H1 (cell line): ENCODE measurements around the gene RTEL1. TPM values are rescaled to one million over a fixed set of nuclear protein-coding genes. Genes with fewer than 3 reads are reported as not detected.

Experiments used
- CTCF ChIA-PET: fragments of 300-600 bp; sonication (Branson Sonifier 250); formaldehyde crosslinking; loops from one replicate; lab custom pipeline; 2021; ENCODE audit not compliant: partially characterized antibody; lab: Charles Lee
- POLR2A ChIA-PET: fragments of 300-600 bp; sonication (Branson Sonifier 250); formaldehyde crosslinking; loops from one replicate; lab custom pipeline; 2021; ENCODE audit warnings: inconsistent platforms; ENCODE audit not compliant: partially characterized antibody; lab: Charles Lee
- DNase-seq, 2 experiments: peaks; one replicate each; pipeline versions ENCODE4 v3.0.0 to v3.0.0-alpha.2; 2010 to 2022; ENCODE audit warnings: low spot score in 2 of 2, low read depth in 1 of 2, mixed read lengths in 1 of 2
- FAIRE-seq: peaks from 2 replicates; lab custom pipeline; 2011; peaks lifted over from hg19 to GRCh38; lab: Jason Lieb, UNC
- H2AFZ ChIP-seq: 2 replicates; pipeline ENCODE4 v1.8.1; 2012; ENCODE audit warnings: low read length, inconsistent platforms
- H2AK5ac ChIP-seq: 2 replicates; pipeline ENCODE4 v1.6.1; 2013; ENCODE audit warnings: low read depth, low read length
- H2BK120ac ChIP-seq: replicated peaks from 2 replicates; pipeline ENCODE3; 2013; ENCODE audit warnings: low read depth, low read length, inconsistent platforms
- H2BK12ac ChIP-seq: 2 replicates; pipeline ENCODE4 v1.6.1; 2013; ENCODE audit warnings: low read depth, low read length
- H2BK15ac ChIP-seq: 2 replicates; pipeline ENCODE4 v1.6.1; 2013; ENCODE audit warnings: low read length
- H2BK20ac ChIP-seq: 2 replicates; pipeline ENCODE4 v1.6.1; 2013; ENCODE audit warnings: low read length
- H2BK5ac ChIP-seq: 2 replicates; pipeline ENCODE4 v1.6.1; 2013; ENCODE audit warnings: low read depth, low read length
- H3K14ac ChIP-seq: 2 replicates; pipeline ENCODE4 v1.6.1; 2013; ENCODE audit warnings: inconsistent platforms; ENCODE audit not compliant: insufficient read length
- H3K18ac ChIP-seq: 2 replicates; pipeline ENCODE4 v1.6.1; 2013; ENCODE audit warnings: low read length; ENCODE audit errors: extremely low read depth
- H3K23ac ChIP-seq: 2 replicates; pipeline ENCODE4 v1.6.1; 2013; ENCODE audit warnings: inconsistent platforms; ENCODE audit not compliant: insufficient read length
- H3K23me2 ChIP-seq: 2 replicates; pipeline ENCODE4 v1.6.1; 2013; ENCODE audit warnings: low read depth, low read length
- H3K27ac ChIP-seq: 2 replicates; pipeline ENCODE4 v1.6.1; 2011; ENCODE audit warnings: low read depth, low read length, inconsistent platforms
- H3K27me3 ChIP-seq, 4 experiments: replicated peaks in 1 of 4; 1 replicate in 1 of 4; 2 replicates in 3 of 4; pipeline versions ENCODE4 v1.6.1 to v1.8.1; 2011 to 2013; ENCODE audit warnings: low read length in 3 of 4, mild to moderate bottlenecking in 3 of 4, inconsistent platforms in 2 of 4, mixed read lengths in 2 of 4, moderate library complexity in 1 of 4; ENCODE audit not compliant: control insufficient read depth in 3 of 4, insufficient read depth in 3 of 4; ENCODE audit errors: extremely low read depth in 1 of 4
- H3K36me3 ChIP-seq, 4 experiments: 2 replicates each; pipeline versions ENCODE4 v1.6.1 to v1.8.1; 2011 to 2013; ENCODE audit warnings: mild to moderate bottlenecking in 4 of 4, low read length in 3 of 4, moderate library complexity in 2 of 4, control low read depth in 1 of 4, inconsistent platforms in 1 of 4; ENCODE audit not compliant: insufficient read depth in 4 of 4, control insufficient read depth in 2 of 4
- H3K4ac ChIP-seq: replicated peaks from 2 replicates; pipeline ENCODE3; 2013; ENCODE audit warnings: low read length, low read depth, mixed read lengths, inconsistent platforms; ENCODE audit not compliant: insufficient read length
- H3K4me1 ChIP-seq, 4 experiments: replicated peaks in 1 of 4; 1 replicate in 1 of 4; 2 replicates in 3 of 4; pipeline versions ENCODE4 v1.6.1 to v1.8.1; 2011 to 2013; ENCODE audit warnings: low read length in 3 of 4, inconsistent platforms in 2 of 4, mixed read lengths in 1 of 4; ENCODE audit not compliant: insufficient read depth in 4 of 4, control insufficient read depth in 3 of 4
- H3K4me2 ChIP-seq, 2 experiments: 2 replicates each; pipeline versions ENCODE4 v1.6.1 to v1.8.1; 2011 to 2013; ENCODE audit warnings: low read depth in 2 of 2, low read length in 2 of 2, control low read depth in 1 of 2, inconsistent platforms in 1 of 2, mild to moderate bottlenecking in 1 of 2; ENCODE audit not compliant: insufficient read depth in 1 of 2
- H3K4me3 ChIP-seq, 4 experiments: fragments of 200-600, 300-600 bp in 1 of 4; sonication (generic), shearing (Covaris generic), sonication (Bioruptor Twin) in 1 of 4; 2 replicates each; pipeline versions ENCODE4 v1.5.1 to v1.8.1; 2011 to 2016; ENCODE audit warnings: low read length in 4 of 4, low read depth in 3 of 4, control low read depth in 2 of 4, inconsistent platforms in 2 of 4, mild to moderate bottlenecking in 2 of 4, mixed read lengths in 1 of 4, moderate library complexity in 1 of 4; ENCODE audit not compliant: insufficient read depth in 2 of 4; ENCODE audit errors: extremely low read depth in 1 of 4
- H3K56ac ChIP-seq: replicated peaks from 2 replicates; pipeline ENCODE3; 2013; ENCODE audit warnings: low read depth, mild to moderate bottlenecking, mixed read lengths, low read length, inconsistent platforms; ENCODE audit not compliant: insufficient read length
- H3K79me1 ChIP-seq: 2 replicates; pipeline ENCODE4 v1.6.1; 2013; ENCODE audit warnings: low read depth, low read length, control low read depth
- H3K79me2 ChIP-seq, 2 experiments: 2 replicates each; pipeline versions ENCODE4 v1.6.1 to v1.8.1; 2012 to 2013; ENCODE audit warnings: low read length in 2 of 2, mild to moderate bottlenecking in 2 of 2, inconsistent platforms in 1 of 2; ENCODE audit not compliant: insufficient read depth in 2 of 2, control insufficient read depth in 1 of 2
- H3K9ac ChIP-seq, 4 experiments: replicated peaks in 1 of 4; 1 replicate in 1 of 4; 2 replicates in 3 of 4; pipeline versions ENCODE4 v1.6.1 to v1.8.1; 2011 to 2013; ENCODE audit warnings: low read depth in 3 of 4, low read length in 3 of 4, control low read depth in 2 of 4, mild to moderate bottlenecking in 2 of 4, moderate library complexity in 2 of 4, inconsistent platforms in 1 of 4; ENCODE audit errors: extremely low read depth in 1 of 4
- H3K9me3 ChIP-seq, 2 experiments: 2 replicates each; pipeline versions ENCODE4 v1.6.1 to v1.8.1; 2012 to 2013; ENCODE audit warnings: mild to moderate bottlenecking in 2 of 2, moderate library complexity in 2 of 2, control low read depth in 1 of 2, inconsistent platforms in 1 of 2, low read depth in 1 of 2, low read length in 1 of 2, mixed read lengths in 1 of 2; ENCODE audit not compliant: insufficient read depth in 2 of 2
- H4K20me1 ChIP-seq, 2 experiments: replicated peaks in 1 of 2; 2 replicates each; pipeline versions ENCODE3 to v1.8.1; 2011 to 2013; ENCODE audit warnings: inconsistent platforms in 2 of 2, low read length in 2 of 2, mild to moderate bottlenecking in 1 of 2; ENCODE audit not compliant: insufficient read depth in 2 of 2, control insufficient read depth in 1 of 2
- H4K5ac ChIP-seq: 2 replicates; pipeline ENCODE4 v1.6.1; 2013; ENCODE audit warnings: low read length, low read depth, mixed read lengths, inconsistent platforms; ENCODE audit not compliant: insufficient read length
- H4K8ac ChIP-seq: 2 replicates; pipeline ENCODE4 v1.8.0; 2013; ENCODE audit warnings: mild to moderate bottlenecking, moderate library complexity, low read length, inconsistent platforms; ENCODE audit not compliant: insufficient read depth; ENCODE audit errors: extremely low read depth
- H4K91ac ChIP-seq: replicated peaks from 2 replicates; pipeline ENCODE3; 2013; ENCODE audit warnings: low read length, mixed read lengths, inconsistent platforms; ENCODE audit not compliant: insufficient read length
- CTBP2 ChIP-seq: IDR thresholded peaks from 2 replicates; pipeline ENCODE4 v1.7.0; 2011; ENCODE audit warnings: borderline replicate concordance, mild to moderate bottlenecking, moderate library complexity, mixed read lengths, low read length; ENCODE audit not compliant: insufficient read depth, insufficient read length
- POU5F1 ChIP-seq: IDR thresholded peaks from 2 replicates; pipeline ENCODE4 v1.6.1; 2011; ENCODE audit warnings: low read depth, mild to moderate bottlenecking, low read length, moderate library complexity
- RBBP5 ChIP-seq: IDR thresholded peaks from 2 replicates; pipeline ENCODE4 v1.7.1; 2012; ENCODE audit warnings: low read depth, mild to moderate bottlenecking, inconsistent platforms, low read length, moderate library complexity, borderline replicate concordance
- SRF ChIP-seq: IDR thresholded peaks from 2 replicates; pipeline ENCODE4 v1.6.1; 2011; ENCODE audit warnings: mild to moderate bottlenecking, low read depth, low read length, moderate library complexity
- TEAD4 ChIP-seq: IDR thresholded peaks from 2 replicates; pipeline ENCODE4 v1.6.1; 2012; ENCODE audit warnings: low read depth, low read length, inconsistent platforms, mixed read lengths
- WGBS, 2 experiments: shearing (Covaris generic) in 1 of 2; methylation state at CpG; one replicate each; pipeline versions ENCODE4 v1.1.6 to v1.1.7; 2013 to 2015; ENCODE audit warnings: low lambda C conversion rate in 2 of 2, mixed read lengths in 2 of 2, inconsistent platforms in 1 of 2, low coverage in 1 of 2, missing lambda C conversion rate in 1 of 2; ENCODE audit not compliant: insufficient replicate concordance in 2 of 2, insufficient coverage in 1 of 2, insufficient read length in 1 of 2; ENCODE audit errors: extremely low coverage in 1 of 2, missing lambda C conversion rate in 1 of 2; 5-methylcytosine and 5-hydroxymethylcytosine counted together
- polyA plus RNA-seq, 7 experiments: library from polyadenylated mRNA; depleted of rRNA in 3 of 7; stranded (reverse) in 5 of 7; unstranded in 2 of 7; fragments of >200 nt in 5 of 7; fragments of 200-250 nt in 2 of 7; gene quantifications; 1 replicate in 5 of 7; 2 replicates in 1 of 7; 4 replicates in 1 of 7; pipeline versions ENCODE4 v1.2.1 to v1.2.3, GENCODE V29; 2011 to 2013; ENCODE audit warnings: missing spikeins in 2 of 7, mixed read lengths in 2 of 7
- total RNA-seq: library from RNA; stranded (reverse); fragmentation: NEBNext Ultra II Directional; extraction: Animal tissue kit (Norgen Biotek cat#: 25700); gene quantifications from 2 replicates; pipeline ENCODE4 v1.2.1, GENCODE V29; 2021
- TF ChIP-seq, protein P1 (sequence below), 3 experiments: IDR thresholded peaks; 1 replicate in 2 of 3; 2 replicates in 1 of 3; pipeline versions ENCODE4 v1.5.1 to v1.6.1; 2011; ENCODE audit warnings: low read length in 3 of 3, mild to moderate bottlenecking in 3 of 3, inconsistent platforms in 2 of 3, low read depth in 1 of 3, moderate library complexity in 1 of 3; ENCODE audit not compliant: insufficient read depth in 1 of 3; ENCODE audit errors: control extremely low read depth in 1 of 3

The RTEL1 gene
- total and polyA plus RNA-seq, 2 of the 8 experiments (the other 6 are each of a cell fraction or from before 2014, with no cell fraction given), result 16.2 to 37.1 TPM

DNA sequence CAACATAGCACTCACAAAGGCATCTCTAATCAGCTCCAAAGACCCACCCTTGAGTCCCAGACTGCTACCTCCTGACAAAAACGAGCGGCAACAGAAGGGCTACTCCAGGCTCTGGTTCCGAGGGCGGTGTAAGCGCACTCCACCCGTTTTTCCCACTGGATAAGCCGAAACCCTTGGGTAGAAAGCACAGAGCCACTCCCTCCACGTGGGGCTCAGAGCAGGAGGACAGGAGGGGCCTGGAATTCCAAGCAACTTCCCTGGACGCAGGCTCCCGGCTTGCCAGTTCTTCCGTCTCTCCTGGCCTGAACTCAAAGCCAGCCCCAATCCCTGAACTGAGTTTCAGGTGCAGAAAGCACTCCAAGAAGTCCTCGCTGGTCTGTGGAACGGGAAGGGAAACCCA is 38.6 kb upstream of the RTEL1 start:
- DNase-seq (no peak), FAIRE-seq (no peak)
- no peak overlapping the region for H3K14ac ChIP-seq
- H3K27ac ChIP-seq, result no peak overlapping the region
- no peak overlapping the region for H3K56ac ChIP-seq
- H2BK120ac ChIP-seq, result no peak overlapping the region
- no peak overlapping the region for H2BK12ac ChIP-seq
- no peak overlapping the region for H2BK15ac ChIP-seq
- no peak overlapping the region for H3K18ac ChIP-seq
- H3K9me3 ChIP-seq, result peaks cover 9% of the 10 kb centered on the region in 2 experiments; a peak in 3 of 4 replicates
- H3K23ac ChIP-seq, result no peak overlapping the region
- H3K4me3 ChIP-seq, result no peak overlapping the region
- H3K23me2 ChIP-seq, result no peaks in the 10 kb centered on the region
- H2BK5ac ChIP-seq, result no peak overlapping the region; the same call in 1 of the 2 replicates
- ChIA-PET POLR2A (interaction anchor here (0.8 to 1.2 kb wide), 2 partner anchors 31 to 45 kb away, joined by 3 read pairs; no protein-coding TSS in a partner anchor), CTCF (no interaction called here)
- H4K20me1 ChIP-seq, result peaks cover 0 to 5% of the 10 kb centered on the region in 2 experiments
- whole genome bisulfite sequencing, 2 experiments, result 92% methylated on average over 11 of the region's 13 CpGs; no CpG with 5 or more reads in 1 of the 2 experiments
- H3K27me3 ChIP-seq, result no peaks in the 10 kb centered on the region; a peak in 2 of 7 replicates
- no peaks in the 10 kb centered on the region; a peak in 1 of 7 replicates for H3K4me1 ChIP-seq
- no peak overlapping the region for H2BK20ac ChIP-seq
- H4K91ac ChIP-seq, result no peak overlapping the region
- no peak overlapping the region for H3K9ac ChIP-seq
- H3K79me2 ChIP-seq, result peaks cover 0 to 40% of the 10 kb centered on the region in 2 experiments; a peak in 2 of 4 replicates
- TF ChIP-seq TEAD4, result no peak
- TF ChIP-seq POU5F1, result no peak
- no peak for TF ChIP-seq RBBP5
- TF ChIP-seq SRF, result no peak
- no peak for TF ChIP-seq CTBP2
- TF ChIP-seq, protein P1, sequence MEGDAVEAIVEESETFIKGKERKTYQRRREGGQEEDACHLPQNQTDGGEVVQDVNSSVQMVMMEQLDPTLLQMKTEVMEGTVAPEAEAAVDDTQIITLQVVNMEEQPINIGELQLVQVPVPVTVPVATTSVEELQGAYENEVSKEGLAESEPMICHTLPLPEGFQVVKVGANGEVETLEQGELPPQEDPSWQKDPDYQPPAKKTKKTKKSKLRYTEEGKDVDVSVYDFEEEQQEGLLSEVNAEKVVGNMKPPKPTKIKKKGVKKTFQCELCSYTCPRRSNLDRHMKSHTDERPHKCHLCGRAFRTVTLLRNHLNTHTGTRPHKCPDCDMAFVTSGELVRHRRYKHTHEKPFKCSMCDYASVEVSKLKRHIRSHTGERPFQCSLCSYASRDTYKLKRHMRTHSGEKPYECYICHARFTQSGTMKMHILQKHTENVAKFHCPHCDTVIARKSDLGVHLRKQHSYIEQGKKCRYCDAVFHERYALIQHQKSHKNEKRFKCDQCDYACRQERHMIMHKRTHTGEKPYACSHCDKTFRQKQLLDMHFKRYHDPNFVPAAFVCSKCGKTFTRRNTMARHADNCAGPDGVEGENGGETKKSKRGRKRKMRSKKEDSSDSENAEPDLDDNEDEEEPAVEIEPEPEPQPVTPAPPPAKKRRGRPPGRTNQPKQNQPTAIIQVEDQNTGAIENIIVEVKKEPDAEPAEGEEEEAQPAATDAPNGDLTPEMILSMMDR (IDR thresholded peaks at IDR 0.05; ENCODE audit: control extremely low read depth in 1 of 3, insufficient read depth in 1 of 3, low read depth in 1 of 3, low read length in 3 of 3), result no peak
- H3K4me2 ChIP-seq, result no peak overlapping the region
- H2AFZ ChIP-seq, result no peak overlapping the region
- peaks cover 7% of the 10 kb centered on the region for H3K79me1 ChIP-seq
- no peak overlapping the region for H4K8ac ChIP-seq
- no peak overlapping the region for H4K5ac ChIP-seq
- peaks cover 5 to 20% (median 14%) of the 10 kb centered on the region in 4 experiments; a peak in 5 of 8 replicates for H3K36me3 ChIP-seq
- no peak overlapping the region for H2AK5ac ChIP-seq
- H3K4ac ChIP-seq, result no peak overlapping the region
